Activated CD8-positive, alpha-beta memory T cell treated with anti-CD3 and anti-CD28 coated beads, Interleukin-2, amount 50 U/mL, for 1 hour (primary cell): ENCODE data around the gene THAP7.

ENCODE experiments used
- DNase-seq: peaks from one replicate; pipeline ENCODE4 v3.0.0-alpha.2; 2020; ENCODE audit errors: extremely low read depth

THAP7 gene

GRCh38 chr22:20964090-20964798 lies 37.7 kb downstream of the THAP7 start:
- DNase-seq: no peak

- no peak for DNase-seq
Observed at GRCh38 chr22:20963201-20964052, 38.5 kb downstream of the THAP7 start.

GRCh38 chr22:20962491-20962945 lies 39.4 kb downstream of the THAP7 start:
- no peak for DNase-seq

- DNase-seq: no peak
Observed at GRCh38 chr22:20960609-20961008, 41.3 kb downstream of the THAP7 start.

- DNase-seq: no peak
Observed at GRCh38 chr22:20959578-20960461, 42.1 kb downstream of the THAP7 start.

GRCh38 chr22:20957683-20958431 lies 44.1 kb downstream of the THAP7 start:
- DNase-seq: no peak

GRCh38 chr22:20957102-20957682 lies 44.7 kb downstream of the THAP7 start:
- no peak for DNase-seq

- DNase-seq: no peak
Observed at GRCh38 chr22:20956258-20957101, 45.4 kb downstream of the THAP7 start.

- DNase-seq: no peak
Observed at GRCh38 chr22:20955548-20955947, 46.4 kb downstream of the THAP7 start.

- DNase-seq: no peak
Observed at GRCh38 chr22:20953668-20954500, 48.0 kb downstream of the THAP7 start.

GRCh38 chr22:20953342-20953608 lies 48.6 kb downstream of the THAP7 start:
- DNase-seq: no peak

GRCh38 chr22:20952544-20953341 lies 49.2 kb downstream of the THAP7 start:
- DNase-seq: no peak

GRCh38 chr22:20951932-20952380 lies 50.0 kb downstream of the THAP7 start:
- DNase-seq: no peak

GRCh38 chr22:20951151-20951931 lies 50.6 kb downstream of the THAP7 start:
- no peak for DNase-seq

GRCh38 chr22:20949698-20950183 lies 52.2 kb downstream of the THAP7 start:
- DNase-seq: no peak
